GM12864 (cell line): Measurements from ENCODE around the gene HEMK1.

ENCODE experiments used
- DNase-seq: peaks from one replicate; pipeline ENCODE4 v3.0.0-alpha.2; 2011; ENCODE audit warnings: low read depth
- H3K4me3 ChIP-seq: 2 replicates; pipeline ENCODE4 v1.5.1; 2011; ENCODE audit warnings: mild to moderate bottlenecking, low read depth, low read length, control low read depth
- TF ChIP-seq, protein P1 (sequence below): IDR thresholded peaks from 2 replicates; pipeline ENCODE4 v1.5.1; 2011; ENCODE audit warnings: low read depth, mild to moderate bottlenecking, moderate library complexity, low read length, control low read depth, inconsistent platforms; ENCODE audit errors: missing control alignments

The HEMK1 gene

DNA sequence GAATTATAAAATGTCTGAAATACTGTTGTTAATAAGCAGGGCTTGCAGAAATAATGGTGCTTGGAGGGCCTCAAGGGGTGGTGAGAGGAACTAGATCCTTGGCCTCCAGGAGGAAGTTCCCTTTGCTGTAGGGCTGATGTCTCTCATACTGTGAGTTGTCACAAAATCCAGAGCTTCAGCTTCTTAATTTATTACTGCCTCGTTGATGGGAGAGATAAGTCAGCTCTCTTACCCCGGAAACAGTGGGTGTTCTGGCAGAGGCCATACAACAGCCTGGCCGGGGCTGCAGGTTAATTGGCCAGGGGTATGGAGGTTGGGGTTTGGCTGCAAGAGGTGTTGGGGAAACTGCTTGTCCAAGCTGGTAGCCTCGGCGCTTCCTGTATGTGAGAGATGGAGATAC lies 63.1 kb downstream of the HEMK1 start:
- DNase-seq = no peak
- no peak overlapping the region for H3K4me3 ChIP-seq
- TF ChIP-seq, protein P1, sequence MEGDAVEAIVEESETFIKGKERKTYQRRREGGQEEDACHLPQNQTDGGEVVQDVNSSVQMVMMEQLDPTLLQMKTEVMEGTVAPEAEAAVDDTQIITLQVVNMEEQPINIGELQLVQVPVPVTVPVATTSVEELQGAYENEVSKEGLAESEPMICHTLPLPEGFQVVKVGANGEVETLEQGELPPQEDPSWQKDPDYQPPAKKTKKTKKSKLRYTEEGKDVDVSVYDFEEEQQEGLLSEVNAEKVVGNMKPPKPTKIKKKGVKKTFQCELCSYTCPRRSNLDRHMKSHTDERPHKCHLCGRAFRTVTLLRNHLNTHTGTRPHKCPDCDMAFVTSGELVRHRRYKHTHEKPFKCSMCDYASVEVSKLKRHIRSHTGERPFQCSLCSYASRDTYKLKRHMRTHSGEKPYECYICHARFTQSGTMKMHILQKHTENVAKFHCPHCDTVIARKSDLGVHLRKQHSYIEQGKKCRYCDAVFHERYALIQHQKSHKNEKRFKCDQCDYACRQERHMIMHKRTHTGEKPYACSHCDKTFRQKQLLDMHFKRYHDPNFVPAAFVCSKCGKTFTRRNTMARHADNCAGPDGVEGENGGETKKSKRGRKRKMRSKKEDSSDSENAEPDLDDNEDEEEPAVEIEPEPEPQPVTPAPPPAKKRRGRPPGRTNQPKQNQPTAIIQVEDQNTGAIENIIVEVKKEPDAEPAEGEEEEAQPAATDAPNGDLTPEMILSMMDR = no peak

DNA sequence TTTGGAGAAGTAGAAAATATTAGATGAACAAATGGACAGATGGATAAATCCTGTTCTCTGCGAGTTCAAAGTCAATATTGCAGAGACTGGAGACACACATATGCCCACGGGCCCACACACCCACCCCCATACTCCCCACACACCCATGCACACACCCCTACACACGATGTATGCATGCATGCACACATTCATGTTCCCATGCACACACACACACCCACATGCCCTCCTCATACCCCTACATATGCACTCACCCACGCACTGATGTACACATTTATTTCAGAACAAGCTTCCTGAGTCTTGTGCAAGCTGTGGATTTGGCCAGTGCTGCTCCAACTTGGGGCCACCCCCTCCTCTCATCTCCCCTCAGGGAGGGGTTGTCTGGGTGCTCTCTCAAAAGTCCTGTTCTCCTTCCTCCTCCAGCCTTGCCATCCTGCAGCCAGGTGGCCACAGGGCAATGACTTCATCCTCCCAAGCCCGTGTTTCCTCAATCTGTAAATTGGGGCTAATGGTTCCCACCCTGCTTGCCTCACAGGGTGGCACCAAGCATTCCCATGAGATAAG lies 64.0 kb downstream of the HEMK1 start:
- TF ChIP-seq, protein P1 = no peak
- no peak overlapping the region for H3K4me3 ChIP-seq
- no peak for DNase-seq

DNA sequence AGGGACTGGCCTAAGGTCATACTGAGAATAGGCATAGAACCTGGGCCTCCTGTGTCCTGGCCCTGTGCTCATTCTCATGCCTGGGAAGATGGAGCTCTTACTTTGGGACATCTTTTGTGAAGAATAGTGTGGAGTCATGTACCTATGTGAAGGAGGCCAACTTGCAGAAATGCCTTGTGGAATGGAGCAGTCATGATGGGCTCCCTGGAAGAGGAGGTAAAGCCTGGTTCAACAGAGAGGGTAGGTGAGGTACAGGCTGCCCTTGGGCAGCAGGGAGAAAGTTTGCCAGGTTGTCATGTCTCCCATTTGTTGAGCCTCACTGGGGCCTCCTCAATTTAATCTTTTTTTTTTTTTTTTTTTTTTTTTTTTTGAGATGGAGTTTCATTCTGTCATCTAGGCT lies 65.7 kb downstream of the HEMK1 start:
- DNase-seq = no peak
- TF ChIP-seq, protein P1 = no peak
- no peak overlapping the region for H3K4me3 ChIP-seq

DNA sequence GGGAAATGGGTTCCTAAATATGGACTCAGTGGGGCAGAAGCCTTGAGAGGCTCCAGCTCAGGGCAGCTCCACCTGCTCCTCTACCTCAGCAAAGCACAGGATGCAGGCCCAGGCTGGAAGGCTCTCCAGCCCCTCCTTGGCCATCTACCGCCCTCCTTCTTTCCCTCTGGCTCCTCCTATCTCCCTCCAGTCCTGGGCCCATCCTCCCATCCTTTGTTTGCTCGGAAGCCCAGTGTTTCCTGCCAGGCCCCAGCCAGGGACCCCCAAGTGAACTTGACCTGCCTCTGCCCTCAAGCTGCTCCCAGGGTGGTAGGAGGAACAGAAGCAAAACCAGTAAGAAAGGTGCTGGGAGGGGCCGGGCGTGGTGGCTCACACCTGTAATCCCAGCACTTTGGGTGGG lies 67.7 kb downstream of the HEMK1 start:
- DNase-seq = no peak
- H3K4me3 ChIP-seq = no peak overlapping the region
- TF ChIP-seq, protein P1 = no peak

DNA sequence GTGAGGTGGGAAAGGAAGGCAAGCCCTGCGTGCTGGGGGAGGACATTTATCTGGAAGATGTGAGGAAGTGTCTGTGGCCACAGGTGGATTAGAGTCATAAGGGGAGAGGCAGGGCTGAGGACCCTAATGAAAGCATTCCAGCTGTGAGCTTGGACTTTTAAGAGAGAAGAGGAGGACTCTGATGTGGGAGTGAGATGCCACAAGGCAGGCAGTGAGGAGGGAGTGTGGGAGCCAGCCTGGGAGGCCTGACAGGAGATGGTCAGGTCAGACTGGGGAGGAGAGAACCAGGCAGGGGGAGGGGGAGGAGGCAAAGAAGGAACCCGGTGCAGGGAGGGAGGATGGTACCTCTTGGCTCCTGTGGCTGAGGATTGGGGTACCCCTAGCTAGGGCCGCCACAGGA lies 68.6 kb downstream of the HEMK1 start:
- no peak for DNase-seq
- no peak overlapping the region for H3K4me3 ChIP-seq
- TF ChIP-seq, protein P1 = no peak

DNA sequence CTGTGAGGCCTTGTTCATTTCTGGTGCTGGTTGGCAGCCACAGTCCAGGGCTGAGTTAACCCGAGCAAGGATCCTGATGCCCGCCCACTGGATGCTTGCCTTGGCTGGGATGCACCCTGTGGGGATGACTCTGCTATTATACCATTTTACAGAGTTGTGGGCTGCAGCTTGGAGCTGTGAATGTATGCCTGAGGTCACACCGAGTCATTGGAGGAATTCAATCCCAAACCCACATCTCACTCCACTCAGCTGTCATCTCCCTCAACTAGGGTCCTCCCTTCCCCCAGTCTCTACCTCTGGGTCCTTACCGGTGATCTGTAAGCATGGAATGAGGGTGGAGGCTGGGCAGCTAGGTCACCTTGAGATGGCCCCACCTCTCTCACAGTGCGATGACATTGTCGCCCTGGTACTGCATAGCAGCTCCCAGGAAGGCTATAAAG lies 69.8 kb downstream of the HEMK1 start:
- no peak for DNase-seq
- H3K4me3 ChIP-seq = no peak overlapping the region
- TF ChIP-seq, protein P1 = no peak

DNA sequence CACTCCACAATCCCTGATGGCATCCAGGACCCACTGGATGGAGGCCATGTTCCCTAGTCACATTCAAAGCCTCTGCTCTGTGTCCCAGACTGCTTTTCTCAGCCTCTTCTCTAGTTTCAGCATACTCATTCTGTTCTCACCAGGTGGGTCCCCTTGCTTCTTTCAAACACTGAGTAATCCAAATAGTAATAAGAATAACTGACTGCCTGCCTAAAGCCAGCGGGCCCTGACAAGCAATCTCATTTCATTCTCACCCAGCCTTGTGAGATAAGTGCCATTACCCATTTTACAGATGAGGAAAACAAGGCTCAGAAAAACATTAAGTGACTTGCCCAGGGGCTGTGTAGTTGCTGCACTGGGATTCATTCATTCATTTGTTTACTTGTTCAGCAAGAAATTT lies 73.1 kb downstream of the HEMK1 start:
- no peak for DNase-seq
- no peak overlapping the region for H3K4me3 ChIP-seq
- TF ChIP-seq, protein P1 = no peak
